NK-92 treated with Interleukin-12 subunit alpha and Interleukin-12 subunit beta, amount 100 ng/mL, for 24 hours (cell line): ENCODE results near the gene PTGFRN.

Source experiments
- DNase-seq: peaks from one replicate; lab custom pipeline; 2025; lab: John Stamatoyannopoulos, UW

The PTGFRN gene

DNA sequence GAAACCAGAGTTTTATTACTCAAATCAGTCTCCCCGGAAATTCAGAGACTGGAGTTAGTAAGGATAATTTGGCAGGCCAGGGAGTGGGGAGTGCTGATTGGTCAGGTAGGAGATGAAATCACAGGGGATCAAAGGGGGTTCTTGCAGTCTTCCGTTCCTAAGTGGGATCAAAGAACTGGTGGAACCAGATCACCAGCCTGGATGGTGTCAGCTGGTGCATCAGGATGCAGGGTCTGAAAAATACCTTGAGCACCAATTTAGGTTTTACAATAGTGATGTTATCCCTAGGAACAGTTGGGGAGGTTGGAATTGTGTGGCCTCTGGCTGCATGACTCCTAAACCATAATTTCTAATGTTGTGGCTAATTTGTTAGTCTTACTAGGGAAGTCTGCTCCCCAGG is 90.4 kb downstream of the PTGFRN start:
- DNase-seq, result no peak

DNA sequence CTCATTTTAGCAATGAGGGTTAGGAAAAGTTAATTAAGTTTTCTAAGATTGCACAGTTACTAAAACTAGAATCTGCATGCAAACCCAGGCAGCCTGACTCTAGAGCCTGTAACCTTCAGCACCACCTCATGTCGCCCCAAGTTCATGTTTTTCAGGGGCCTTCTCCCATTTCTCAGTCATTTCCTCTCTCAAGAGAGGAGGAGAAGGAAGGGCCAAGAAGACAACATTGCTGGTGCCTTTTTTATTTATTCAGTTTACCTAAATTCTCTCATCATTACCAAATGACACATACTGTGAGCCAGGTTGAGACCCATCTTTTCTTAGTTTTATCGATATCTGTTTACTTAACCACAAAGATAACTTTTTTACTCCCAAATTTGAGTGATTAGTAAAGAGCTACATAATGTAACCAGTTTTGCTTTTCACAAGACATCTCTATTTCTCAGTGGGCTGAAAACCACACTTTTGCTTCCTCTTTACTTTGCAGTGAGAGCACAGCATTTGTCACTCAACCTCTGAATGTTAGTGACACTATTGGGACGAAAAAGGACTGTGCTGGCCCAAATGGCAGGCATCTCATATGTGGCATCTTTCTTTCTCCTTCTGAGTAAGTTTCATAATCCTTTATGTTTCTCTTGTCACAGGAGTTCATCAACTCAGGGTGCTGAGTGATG is 91.7 kb downstream of the PTGFRN start, which contains the start of gene CD101:
CD101 (plus strand) TSS at position 507 of the 674 bp plus-strand sequence; CDS start at position 565, 58 bp downstream.
- no peak for DNase-seq

DNA sequence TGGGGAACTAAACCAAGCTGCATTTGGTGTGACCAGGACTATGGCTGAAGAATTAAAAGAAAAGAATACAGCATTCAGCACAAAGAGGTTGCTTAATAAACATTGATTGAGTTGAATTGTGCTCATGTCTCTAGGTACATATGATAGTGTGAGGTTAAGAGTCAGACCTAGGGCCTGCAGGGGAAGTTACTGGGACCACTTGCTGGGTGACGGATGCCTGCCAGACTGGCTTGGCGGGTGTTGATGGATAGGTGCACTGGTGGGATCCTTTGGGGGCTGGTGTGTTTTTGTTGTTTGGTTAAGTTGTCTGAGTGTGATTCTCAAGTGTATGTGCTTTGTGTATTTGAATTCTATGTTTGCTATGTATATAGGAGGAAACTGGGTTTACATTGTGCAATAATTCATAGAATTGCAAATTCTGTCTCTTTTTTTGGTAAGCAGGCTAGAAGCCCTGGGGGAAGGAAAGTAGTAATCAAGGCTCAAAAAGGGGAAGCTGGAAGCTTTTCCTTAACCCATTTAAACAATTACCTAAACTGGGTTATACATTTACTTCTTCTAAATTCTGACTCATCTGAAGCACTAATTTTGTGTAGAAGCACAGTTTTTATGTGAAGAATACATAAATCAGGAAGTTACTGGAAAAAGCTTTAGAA is 93.6 kb downstream of the PTGFRN start:
- peak; percentile 47 for DNase-seq

DNA sequence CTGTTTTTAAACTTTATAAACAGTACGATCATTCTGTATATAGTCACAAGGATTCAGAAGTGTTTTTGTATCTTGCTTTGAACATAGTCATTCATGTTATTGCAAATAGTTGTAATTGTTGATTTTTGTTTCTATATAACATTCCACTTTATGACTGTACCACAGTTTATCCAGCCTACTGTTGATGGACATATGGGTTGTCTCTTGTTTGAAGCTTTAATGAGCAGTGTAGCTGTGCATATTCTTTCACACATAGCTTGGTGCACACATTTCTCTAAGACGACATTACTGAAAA is 98.0 kb downstream of the PTGFRN start:
- DNase-seq, result no peak

DNA sequence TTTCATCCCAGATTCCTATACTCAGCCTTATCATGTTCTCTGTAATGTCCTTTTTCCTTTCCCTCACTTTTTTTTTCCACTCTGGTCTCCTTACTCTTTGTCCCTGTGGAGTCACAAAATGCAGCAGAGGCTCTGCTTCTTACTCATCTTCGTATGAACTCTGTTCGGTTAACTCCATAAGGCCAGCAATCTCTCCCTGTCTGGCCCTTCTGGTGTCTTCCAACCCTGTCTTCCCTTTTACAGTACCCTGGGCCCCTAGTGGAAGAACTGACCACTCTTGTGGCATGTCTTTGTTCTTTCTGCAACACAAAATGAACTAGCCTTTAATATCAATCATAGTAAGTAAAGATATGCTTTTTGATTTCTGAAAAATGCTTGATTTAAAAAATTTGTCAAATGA is 98.9 kb downstream of the PTGFRN start:
- DNase-seq, result no peak

DNA sequence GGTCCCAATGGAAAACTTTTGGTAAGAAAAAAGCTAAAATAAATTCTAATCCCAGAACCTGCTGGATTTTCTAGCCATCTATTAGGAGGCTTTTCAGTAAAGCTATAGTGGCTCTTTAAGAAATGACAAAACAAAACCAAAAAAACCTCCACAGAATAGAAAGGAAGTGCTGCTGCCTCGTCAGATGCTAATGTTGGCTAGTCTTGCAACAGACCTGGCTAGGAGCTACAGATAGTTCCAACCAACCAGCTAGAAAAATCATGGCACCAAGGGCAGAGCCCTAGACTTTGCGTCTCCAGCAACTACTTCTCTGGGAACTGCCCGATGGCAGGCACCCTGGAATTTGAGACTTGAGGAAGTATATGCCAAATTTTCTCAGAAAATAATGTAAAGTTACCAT is 99.4 kb downstream of the PTGFRN start:
- peak; percentile 37 for DNase-seq

DNA sequence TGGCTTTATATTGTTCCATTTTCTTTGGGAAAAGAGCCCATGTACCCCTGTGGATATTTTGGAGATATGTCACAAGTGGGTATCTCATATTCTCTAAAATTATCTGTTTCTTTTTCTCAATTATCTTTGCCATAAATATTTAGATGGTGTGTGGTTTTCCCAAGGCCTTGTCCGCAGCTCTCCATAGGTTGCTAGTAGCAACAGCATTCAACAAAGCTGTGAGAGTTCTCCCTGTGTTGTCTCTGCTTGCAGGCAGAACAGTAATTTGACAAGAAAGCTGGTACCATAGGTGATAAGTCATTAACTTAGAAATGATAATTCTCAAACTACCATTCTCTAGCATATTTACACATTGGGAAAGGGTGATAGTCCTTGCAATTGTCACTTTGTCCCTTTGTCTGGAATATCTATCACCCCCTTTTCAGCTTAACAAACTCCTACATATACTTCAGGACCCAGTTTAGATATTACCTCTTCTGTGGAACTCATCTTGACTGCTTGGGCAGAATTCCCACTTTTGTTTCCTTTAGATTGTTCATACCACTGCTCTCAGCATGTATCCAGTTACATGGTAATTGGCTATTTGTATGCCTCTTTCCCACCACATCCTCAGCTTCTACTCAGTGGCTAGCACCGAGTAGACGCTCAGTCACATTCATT is 100.7 kb downstream of the PTGFRN start:
- no peak for DNase-seq

DNA sequence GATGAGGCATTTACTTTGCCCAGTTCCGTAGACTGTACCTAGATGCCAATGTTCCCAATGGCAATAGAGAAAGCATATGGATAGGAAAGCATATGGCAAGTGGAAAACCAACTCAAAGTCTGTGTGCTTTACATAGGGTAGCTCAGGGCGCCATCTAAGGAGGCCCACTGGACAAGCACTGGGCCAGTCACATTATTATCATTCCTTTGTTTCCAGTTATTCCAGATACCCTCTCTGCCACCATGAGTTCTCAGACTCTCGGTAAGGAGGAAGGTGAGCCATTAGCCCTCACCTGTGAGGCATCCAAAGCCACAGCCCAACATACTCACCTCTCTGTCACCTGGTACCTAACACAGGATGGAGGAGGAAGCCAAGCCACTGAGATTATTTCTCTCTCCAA is 101.6 kb downstream of the PTGFRN start:
- no peak for DNase-seq

DNA sequence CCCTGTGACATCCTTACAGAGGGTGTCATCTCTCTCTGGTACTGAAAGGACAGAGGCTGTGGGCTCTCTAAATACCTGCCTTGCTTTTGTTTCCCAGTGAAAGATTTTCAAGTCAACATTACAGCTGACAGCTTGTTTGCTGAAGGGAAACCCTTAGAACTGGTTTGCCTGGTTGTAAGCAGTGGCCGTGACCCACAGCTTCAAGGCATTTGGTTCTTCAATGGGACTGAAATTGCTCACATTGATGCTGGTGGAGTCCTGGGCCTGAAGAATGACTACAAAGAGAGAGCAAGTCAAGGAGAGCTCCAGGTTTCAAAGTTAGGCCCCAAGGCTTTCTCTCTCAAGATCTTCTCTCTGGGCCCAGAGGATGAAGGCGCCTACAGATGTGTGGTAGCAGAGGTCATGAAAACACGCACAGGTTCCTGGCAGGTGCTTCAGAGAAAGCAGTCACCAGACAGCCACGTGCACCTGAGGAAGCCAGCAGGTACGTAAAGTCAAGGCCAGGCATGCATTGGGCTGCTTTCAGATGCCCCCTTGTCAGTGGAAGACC is 103.7 kb downstream of the PTGFRN start:
- DNase-seq, result no peak

DNA sequence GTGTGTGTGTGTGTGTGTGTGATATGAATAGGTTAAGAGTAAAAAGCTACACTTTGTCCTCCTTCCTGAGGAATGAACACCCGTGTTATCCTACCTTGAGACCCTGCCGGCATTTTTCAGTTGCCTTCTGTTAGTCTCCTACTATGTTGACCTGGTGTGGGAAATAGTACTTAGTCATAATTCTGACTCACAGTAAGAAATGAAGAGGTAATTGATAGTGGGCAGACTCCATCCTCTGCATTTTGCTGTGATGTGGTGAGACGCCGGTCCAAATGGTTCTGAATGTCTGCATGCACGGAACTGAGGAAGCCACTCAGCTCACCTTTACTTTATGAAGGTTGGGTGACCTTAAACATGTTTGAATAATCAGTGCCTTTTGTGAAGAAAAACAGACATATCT is 104.5 kb downstream of the PTGFRN start:
- no peak for DNase-seq

DNA sequence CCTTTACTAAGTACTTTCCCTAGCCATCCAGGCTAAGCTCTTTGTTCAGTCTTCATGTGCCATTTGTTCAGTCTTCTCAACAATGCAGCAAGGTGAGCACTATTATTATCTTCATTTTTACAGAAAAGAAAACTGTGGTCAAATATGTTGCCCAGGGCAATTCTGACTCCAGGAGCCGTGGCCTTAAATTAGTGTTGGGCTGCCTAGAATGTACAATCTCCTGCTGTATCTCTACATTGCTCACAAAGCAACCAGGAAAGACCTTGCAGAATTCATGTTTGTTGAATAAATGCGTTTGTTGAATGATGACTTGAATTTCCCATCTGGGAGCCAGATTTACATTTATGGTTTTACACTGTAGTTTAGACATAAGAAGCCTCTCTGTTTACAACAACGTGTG is 106.0 kb downstream of the PTGFRN start:
- no peak for DNase-seq

DNA sequence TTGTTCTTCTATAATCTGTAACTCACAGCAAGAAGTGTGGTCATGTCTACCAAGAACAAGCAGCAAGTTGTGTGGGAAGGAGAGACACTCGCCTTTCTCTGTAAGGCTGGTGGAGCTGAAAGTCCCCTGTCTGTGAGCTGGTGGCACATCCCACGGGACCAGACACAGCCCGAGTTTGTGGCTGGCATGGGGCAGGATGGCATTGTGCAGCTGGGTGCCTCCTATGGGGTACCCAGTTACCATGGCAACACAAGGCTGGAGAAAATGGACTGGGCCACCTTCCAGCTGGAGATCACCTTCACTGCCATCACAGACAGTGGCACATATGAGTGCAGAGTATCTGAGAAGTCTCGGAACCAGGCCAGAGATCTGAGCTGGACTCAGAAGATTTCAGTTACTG is 107.3 kb downstream of the PTGFRN start:
- no peak for DNase-seq

DNA sequence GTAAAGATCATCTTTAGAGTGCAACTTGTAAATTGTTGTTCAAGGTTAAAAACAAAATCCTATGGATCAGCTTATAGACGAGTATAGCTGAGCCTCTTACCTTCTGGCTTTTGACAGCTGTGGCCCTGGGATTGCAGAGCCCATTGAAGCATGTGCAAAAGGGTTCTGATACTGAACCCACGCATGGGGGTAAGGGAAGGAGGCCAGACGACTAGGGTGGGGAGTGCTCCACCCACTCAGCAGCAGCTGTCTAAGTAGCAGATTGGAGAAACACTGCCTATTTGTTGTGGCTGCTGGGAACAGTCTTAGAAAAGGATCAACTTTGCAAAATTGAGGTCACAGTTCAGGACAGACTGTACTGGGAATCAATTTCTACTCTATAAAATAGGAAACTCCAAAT is 107.9 kb downstream of the PTGFRN start:
- DNase-seq, result no peak

DNA sequence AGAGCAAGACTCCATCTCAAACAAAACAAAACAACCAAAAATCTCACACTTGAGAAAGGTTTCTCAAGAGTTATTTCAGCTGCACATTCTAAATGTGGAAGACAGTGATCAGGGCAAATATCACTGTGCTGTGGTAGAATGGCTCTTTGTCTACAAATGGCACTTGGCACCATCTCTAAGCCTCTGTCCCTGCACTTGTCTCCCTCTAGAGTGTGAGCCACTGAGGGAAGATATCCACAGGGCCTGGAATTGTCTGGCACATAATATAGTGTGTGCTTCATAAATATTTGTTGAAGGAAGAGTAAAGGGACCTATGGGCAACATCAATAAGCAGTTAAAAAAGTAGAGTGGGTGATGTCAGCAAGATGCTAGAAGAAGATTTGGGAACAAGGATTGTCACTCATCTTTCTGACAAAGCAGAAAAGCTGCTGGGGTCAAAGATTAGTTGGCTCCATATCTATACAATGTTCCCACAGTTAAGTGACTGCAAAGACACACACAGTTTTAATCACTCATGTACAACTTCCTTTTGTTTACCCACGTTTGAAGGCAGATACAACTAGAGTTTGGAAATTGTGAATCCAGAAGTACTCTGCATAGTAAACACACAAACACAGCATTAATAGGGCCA is 110.9 kb downstream of the PTGFRN start:
- DNase-seq, result no peak

DNA sequence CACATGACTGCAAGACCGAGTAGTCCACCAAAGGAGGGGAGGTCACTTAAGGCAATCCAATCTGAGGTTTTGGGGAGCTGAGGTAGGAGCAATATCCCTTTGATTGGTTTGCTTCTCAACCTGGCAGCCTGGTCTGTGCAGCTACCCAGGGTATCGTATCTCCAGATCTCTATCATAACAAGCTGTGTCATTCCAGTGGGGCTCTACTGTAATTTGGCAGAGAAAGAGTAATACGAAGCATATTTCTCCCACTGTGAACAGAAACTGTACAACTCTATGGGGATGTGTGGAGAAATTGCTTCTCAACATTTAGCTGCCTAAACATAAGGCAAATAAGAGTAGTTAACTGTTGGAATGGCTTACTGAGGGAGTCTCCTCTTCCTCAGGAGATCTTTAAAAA is 112.4 kb downstream of the PTGFRN start:
- no peak for DNase-seq

DNA sequence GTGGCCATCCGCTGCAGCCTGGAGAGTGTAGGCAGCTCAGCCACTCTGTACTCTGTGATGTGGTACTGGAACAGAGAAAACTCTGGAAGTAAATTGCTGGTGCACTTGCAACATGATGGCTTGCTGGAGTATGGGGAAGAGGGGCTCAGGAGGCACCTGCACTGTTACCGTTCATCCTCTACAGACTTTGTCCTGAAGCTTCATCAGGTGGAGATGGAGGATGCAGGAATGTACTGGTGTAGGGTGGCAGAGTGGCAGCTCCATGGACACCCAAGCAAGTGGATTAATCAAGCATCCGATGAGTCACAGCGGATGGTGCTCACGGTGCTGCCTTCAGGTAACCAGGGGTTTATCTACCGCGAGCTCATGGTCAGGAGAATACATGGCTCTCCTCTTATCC is 115.9 kb downstream of the PTGFRN start:
- DNase-seq, result no peak

DNA sequence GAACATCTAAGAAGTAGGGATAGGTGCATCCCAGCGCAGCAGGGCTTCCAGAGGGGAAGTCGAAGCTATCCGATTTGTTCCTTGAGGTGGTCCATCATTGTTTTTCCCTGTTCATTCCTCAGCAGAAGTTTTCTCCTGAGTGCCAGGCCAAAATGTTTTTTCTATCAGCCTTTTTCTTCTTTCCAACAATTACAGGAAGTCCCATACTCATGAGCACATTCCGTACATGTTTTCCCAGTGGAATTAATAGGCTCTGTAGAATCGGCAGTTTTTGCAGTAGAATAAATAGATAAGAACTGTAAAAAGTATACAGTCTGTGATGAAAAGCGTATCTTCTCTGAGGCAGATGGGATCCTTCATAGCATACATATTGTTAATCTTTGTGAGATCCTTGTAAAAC is 116.6 kb downstream of the PTGFRN start:
- no peak for DNase-seq

DNA sequence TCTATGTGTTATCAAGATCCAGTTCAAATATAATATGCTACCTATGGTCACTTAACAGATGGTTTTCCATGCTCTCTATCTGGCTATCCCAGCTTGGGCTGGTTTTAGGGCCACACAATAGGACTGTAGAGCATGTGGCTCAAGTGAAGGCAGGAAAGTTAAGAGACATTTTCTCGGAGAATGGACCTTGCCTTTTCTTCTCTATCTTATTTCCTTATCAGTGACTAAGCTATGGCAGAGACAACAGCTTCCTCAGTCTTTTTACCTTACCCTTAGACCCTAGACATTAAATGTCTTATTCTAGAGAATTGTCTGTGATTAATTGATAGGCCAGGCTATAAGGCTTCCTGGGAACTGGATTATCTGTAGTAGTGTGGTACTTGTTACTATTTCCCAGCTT is 120.0 kb downstream of the PTGFRN start:
- DNase-seq, result no peak

DNA sequence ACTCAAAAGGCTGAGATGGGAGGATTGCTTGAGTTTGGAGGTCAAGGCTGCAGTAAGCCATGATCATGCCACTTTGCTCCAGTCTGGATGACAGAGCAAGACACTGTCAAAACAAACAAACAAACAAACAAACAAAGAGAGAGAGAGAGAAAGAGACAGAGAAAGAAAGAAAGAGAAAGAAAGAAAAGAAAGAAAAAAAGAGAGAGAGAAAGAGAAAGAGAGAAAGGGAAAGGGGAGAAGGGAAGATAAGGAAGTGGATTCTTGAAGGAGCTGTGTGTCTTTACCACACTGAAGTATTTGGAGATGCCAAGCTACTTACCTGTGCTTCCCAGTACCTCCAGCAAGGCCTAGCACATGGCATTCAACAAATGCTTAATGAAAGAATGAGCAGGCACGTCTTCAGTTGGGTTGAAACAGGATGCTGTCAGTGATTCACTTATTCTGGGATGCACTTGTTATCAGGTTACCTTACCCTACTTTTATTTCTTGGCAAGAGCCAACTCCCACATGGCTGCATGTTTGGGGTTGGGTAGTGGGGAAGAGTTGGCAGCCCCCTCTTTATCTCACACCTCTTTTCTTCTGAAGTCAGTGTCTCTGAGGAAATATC is 120.7 kb downstream of the PTGFRN start:
- DNase-seq, result no peak

DNA sequence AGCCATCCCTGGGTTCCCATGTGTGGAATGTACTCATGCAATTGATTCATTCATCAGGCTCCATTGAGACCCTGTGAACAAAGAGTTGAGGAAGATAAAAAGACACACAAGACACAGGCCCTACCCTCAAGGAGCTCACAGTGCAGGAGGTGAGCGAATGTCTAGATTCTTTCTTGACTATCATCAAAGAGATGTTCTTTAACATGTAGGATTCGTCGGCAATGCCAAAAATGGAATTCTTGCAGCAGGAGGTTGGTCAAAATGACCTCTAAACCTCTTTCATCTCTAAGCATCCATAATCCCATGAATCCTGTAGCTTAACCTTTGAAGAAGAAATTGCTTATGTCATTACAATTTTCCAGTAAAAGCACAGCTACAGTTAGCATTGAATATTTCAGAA is 122.5 kb downstream of the PTGFRN start:
- DNase-seq, result no peak

DNA sequence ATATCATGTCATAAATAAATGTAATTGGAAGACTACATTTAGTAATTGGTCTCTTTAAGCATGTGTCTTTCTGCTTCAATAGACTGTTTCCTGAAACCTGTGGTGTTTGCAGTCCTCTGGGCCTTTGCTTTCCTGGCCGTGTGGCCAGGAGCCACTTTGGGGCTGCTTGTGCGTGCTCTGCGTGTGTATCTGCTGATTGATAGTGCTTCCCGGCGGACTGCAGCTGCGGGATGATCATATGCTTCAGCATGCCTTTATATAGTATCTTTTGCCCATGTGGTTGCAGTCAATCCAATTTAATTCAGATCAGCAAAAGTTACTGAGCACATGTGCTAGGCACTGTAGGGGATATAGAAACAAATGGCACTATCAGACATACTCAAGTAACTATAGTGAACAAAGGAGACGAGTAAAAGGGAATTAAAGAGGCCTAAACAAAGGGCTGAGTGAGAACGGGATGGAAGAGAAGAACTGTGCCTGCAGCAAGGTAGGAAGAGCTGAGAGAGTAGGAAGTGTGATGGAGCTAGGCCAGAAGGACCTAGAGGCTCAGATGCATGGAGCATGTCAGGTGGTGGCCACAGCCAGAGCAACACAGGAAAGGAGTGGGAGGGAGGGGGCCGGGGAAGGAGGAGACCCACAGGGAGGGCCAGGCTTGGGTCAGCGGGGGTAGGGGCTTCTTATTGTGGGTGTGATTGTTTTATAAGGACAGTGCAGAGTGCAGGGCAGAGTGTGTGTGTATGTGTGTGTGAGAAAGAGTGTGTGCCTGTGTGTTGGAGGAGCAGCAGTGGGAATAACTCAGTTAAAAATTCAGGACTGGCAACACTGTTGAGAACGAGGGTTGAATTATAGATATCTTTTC is 123.2 kb downstream of the PTGFRN start:
- no peak for DNase-seq

DNA sequence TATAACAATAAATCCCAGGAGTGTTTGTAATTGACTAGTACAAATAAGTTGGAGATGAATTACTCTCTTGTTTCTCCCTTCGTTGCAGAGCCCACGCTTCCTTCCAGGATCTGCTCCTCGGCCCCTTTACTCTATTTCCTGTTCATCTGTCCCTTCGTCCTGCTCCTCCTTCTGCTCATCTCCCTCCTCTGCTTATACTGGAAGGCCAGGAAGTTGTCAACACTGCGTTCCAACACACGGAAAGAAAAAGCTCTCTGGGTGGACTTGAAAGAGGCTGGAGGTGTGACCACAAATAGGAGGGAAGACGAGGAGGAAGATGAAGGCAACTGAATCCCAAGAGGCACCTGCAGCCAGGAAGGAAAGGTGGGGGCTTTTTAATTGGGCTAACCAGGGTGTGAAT is 124.1 kb downstream of the PTGFRN start:
- DNase-seq, result no peak
